ENCODE results near the gene SHLD2.
"Not testable (repeated sequence)": the region's sequence is repeated elsewhere in the genome, so short reads cannot be mapped to it uniquely, and the experiment has no call there.

Gene SHLD2

DNA sequence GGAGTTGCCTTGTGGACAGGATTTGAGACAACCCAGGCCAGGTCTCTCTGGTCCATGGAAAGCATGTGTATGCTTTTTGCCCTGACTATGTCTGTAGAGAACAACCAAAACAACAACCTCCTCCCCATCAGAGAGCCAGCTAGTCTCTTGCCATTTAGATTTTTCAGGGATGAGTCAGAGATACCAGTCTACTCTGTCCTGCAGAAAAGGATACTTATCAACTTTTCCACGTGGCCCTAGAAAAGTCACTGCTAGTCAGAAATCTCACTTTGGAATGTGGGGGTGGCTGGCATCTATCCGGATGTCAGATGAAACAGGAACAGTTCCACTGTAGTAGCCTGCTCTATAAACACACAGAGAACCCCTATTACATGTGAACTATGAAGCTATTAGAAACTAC, 116.8 kb downstream of the SHLD2 start:
- H3K79me2 ChIP-seq (ENCODE audit: control insufficient read depth, insufficient read depth, low read length, poor library complexity); H3K27me3 ChIP-seq (ENCODE audit: insufficient read depth, low read length); H2AK5ac ChIP-seq (ENCODE audit: low read length); H3K9me3 ChIP-seq (ENCODE audit: insufficient read depth, low read depth, low read length); H2AFZ ChIP-seq (ENCODE audit: insufficient read depth, low read length, poor library complexity); H3K23ac ChIP-seq (ENCODE audit: low read length); H4K12ac ChIP-seq (ENCODE audit: low read depth, low read length); H3K4me3 ChIP-seq (ENCODE audit: low read depth, low read length); H3K4me1 ChIP-seq (ENCODE audit: control insufficient read depth in 1 of 2, insufficient read depth in 2 of 2, low read length in 2 of 2); H3K4me2 ChIP-seq (ENCODE audit: low read length); H3K9ac ChIP-seq (ENCODE audit: low read length); H2BK12ac ChIP-seq (ENCODE audit: low read length); H4K8ac ChIP-seq (ENCODE audit: low read depth, low read length); H3K4ac ChIP-seq (ENCODE audit: low read depth, low read length); H3K36me3 ChIP-seq (ENCODE audit: control insufficient read depth in 1 of 2, insufficient read depth in 2 of 2, low read length in 2 of 2); H3K79me1 ChIP-seq (ENCODE audit: low read length); H3K14ac ChIP-seq (ENCODE audit: low read length); H3K18ac ChIP-seq (ENCODE audit: low read length): not testable (repeated sequence)
- Histone ChIP-seq H4K91ac (ENCODE audit: low read depth, low read length) (peak overlapping the region; percentile 83), H2BK120ac (ENCODE audit: insufficient read depth, low read length, poor library complexity) (peak overlapping the region; percentile 66), H2BK5ac (ENCODE audit: low read depth, low read length, poor library complexity) (peak overlapping the region; percentile 82), H3K27ac (ENCODE audit: low read depth, low read length) (peak overlapping the region; percentile 90)
- DNase-seq: peak; percentile 50 to 73
- WGBS (ENCODE audit: extremely low coverage, insufficient coverage, insufficient read length): no CpG with 5 or more reads among the region's 2 CpGs

DNA sequence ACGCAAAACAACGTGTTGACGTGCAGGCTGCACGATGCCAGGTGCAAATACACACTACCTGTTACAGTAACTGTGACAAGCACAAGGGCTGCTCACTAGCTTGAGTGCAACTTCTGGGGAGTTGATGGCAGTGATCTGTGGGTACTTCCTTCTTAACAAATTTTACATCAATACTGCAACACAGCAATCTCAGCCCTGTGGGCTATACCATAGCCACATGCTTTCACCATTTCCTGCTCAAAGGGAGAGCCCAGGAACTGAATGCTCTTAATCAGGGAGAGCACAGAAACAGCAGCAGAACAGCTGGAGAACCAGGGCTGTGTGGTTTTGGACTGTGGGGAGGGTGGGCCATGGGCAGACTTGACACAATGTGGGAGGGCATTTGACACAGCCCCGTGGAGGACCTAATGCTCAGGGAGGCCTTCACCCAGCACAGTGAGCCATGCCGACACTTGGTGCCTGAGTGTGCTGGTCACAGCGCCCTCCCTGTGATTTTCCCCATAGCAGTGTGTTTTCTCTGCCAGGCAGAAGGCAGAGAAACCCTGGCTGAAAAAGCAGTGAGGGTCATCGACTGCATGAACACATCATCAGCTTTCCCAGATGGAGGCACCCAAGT, 118.3 kb downstream of the SHLD2 start:
- H3K23ac ChIP-seq (ENCODE audit: low read length): not testable (repeated sequence)
- WGBS (ENCODE audit: extremely low coverage, insufficient coverage, insufficient read length): no CpG with 5 or more reads among the region's 8 CpGs

DNA sequence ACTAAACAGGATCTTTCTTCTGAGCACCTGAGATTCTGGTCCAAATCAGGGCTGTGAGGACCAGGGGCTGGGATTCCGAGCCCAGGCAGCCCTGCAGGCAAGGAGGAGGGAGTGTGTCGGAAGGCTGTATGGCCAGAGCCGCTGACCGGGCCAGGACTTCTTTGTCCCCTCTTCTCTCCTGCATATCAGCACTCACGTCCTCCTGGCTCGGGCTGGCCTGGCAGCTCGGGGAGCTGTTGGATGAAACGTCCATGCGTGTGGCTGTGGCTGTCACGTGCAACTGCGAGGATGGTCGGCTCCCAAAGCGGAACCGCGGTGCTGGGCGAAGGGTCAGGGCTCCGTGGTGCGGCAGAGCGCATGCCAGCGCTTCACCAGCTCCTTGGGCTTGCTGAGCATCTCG, 118.8 kb downstream of the SHLD2 start:
- not testable (repeated sequence) for H3K79me1 ChIP-seq (ENCODE audit: low read length); H2AFZ ChIP-seq (ENCODE audit: insufficient read depth, low read length, poor library complexity); H2BK5ac ChIP-seq (ENCODE audit: low read depth, low read length, poor library complexity); H3K23ac ChIP-seq (ENCODE audit: low read length); H3K4me1 ChIP-seq (ENCODE audit: control insufficient read depth in 1 of 2, insufficient read depth in 2 of 2, low read length in 2 of 2); H3K4me3 ChIP-seq (ENCODE audit: low read depth, low read length); H3K9me3 ChIP-seq (ENCODE audit: insufficient read depth, low read depth, low read length); H2BK12ac ChIP-seq (ENCODE audit: low read length); DNase-seq; H3K27ac ChIP-seq (ENCODE audit: low read depth, low read length); H2BK120ac ChIP-seq (ENCODE audit: insufficient read depth, low read length, poor library complexity); H4K12ac ChIP-seq (ENCODE audit: low read depth, low read length); H3K9ac ChIP-seq (ENCODE audit: low read length); H3K14ac ChIP-seq (ENCODE audit: low read length); H3K27me3 ChIP-seq (ENCODE audit: insufficient read depth, low read length); H3K4me2 ChIP-seq (ENCODE audit: low read length); H3K36me3 ChIP-seq (ENCODE audit: control insufficient read depth in 1 of 2, insufficient read depth in 2 of 2, low read length in 2 of 2); H3K79me2 ChIP-seq (ENCODE audit: control insufficient read depth, insufficient read depth, low read length, poor library complexity)
- Histone ChIP-seq H3K4ac (ENCODE audit: low read depth, low read length) (peak overlapping the region; percentile 19), H4K91ac (ENCODE audit: low read depth, low read length) (peak overlapping the region; percentile 15), H4K8ac (ENCODE audit: low read depth, low read length) (peak overlapping the region; percentile 17), H3K18ac (ENCODE audit: low read length) (peak overlapping the region; percentile 61), H2AK5ac (ENCODE audit: low read length) (peak overlapping the region; percentile 59)
- no CpG with 5 or more reads among the region's 21 CpGs for WGBS (ENCODE audit: extremely low coverage, insufficient coverage, insufficient read length)

More for the DNA sequence above, 118.3 kb downstream of the SHLD2 start:
- not testable (repeated sequence) for H3K36me3 ChIP-seq (ENCODE audit: control insufficient read depth in 1 of 2, insufficient read depth in 2 of 2, low read length in 2 of 2); H3K79me2 ChIP-seq (ENCODE audit: control insufficient read depth, insufficient read depth, low read length, poor library complexity); H3K4me2 ChIP-seq (ENCODE audit: low read length); H3K4me1 ChIP-seq (ENCODE audit: control insufficient read depth in 1 of 2, insufficient read depth in 2 of 2, low read length in 2 of 2); H3K4me3 ChIP-seq (ENCODE audit: low read depth, low read length); H3K18ac ChIP-seq (ENCODE audit: low read length); H3K9ac ChIP-seq (ENCODE audit: low read length); H3K14ac ChIP-seq (ENCODE audit: low read length); DNase-seq; H2BK5ac ChIP-seq (ENCODE audit: low read depth, low read length, poor library complexity); H3K27me3 ChIP-seq (ENCODE audit: insufficient read depth, low read length); H3K9me3 ChIP-seq (ENCODE audit: insufficient read depth, low read depth, low read length); H2AFZ ChIP-seq (ENCODE audit: insufficient read depth, low read length, poor library complexity); H3K4ac ChIP-seq (ENCODE audit: low read depth, low read length); H3K27ac ChIP-seq (ENCODE audit: low read depth, low read length); H4K8ac ChIP-seq (ENCODE audit: low read depth, low read length); H4K91ac ChIP-seq (ENCODE audit: low read depth, low read length); H2AK5ac ChIP-seq (ENCODE audit: low read length); H4K12ac ChIP-seq (ENCODE audit: low read depth, low read length); H3K79me1 ChIP-seq (ENCODE audit: low read length); H2BK120ac ChIP-seq (ENCODE audit: insufficient read depth, low read length, poor library complexity); H2BK12ac ChIP-seq (ENCODE audit: low read length)

DNA sequence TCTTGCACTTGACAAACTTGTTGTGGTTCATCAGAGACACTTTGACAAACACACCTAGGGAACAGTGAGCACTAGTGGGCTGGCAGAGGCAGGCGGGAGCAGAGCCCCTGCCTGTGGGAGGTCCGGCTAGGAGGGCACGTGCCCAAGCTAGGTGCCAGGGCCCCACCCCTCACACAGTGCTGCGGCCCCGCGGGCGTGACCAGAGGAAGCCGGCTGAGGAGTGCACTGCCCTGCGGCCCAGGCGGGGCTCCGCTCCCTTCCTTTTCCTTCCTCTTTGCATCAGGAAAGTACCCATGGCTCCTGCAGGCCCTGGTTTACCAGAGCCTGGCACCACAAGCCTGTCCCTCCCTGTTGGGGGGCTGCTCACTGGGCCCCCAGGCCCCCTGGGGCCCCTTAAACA, 121.1 kb downstream of the SHLD2 start:
- not testable (repeated sequence) for H3K9me3 ChIP-seq (ENCODE audit: insufficient read depth, low read depth, low read length); H3K4ac ChIP-seq (ENCODE audit: low read depth, low read length); H3K4me3 ChIP-seq (ENCODE audit: low read depth, low read length); H3K79me1 ChIP-seq (ENCODE audit: low read length); H3K79me2 ChIP-seq (ENCODE audit: control insufficient read depth, insufficient read depth, low read length, poor library complexity); H3K14ac ChIP-seq (ENCODE audit: low read length); H3K36me3 ChIP-seq (ENCODE audit: control insufficient read depth in 1 of 2, insufficient read depth in 2 of 2, low read length in 2 of 2); H2BK120ac ChIP-seq (ENCODE audit: insufficient read depth, low read length, poor library complexity); H4K12ac ChIP-seq (ENCODE audit: low read depth, low read length); H3K27me3 ChIP-seq (ENCODE audit: insufficient read depth, low read length); DNase-seq; H3K4me1 ChIP-seq (ENCODE audit: control insufficient read depth in 1 of 2, insufficient read depth in 2 of 2, low read length in 2 of 2); H4K8ac ChIP-seq (ENCODE audit: low read depth, low read length); H2AFZ ChIP-seq (ENCODE audit: insufficient read depth, low read length, poor library complexity); H3K23ac ChIP-seq (ENCODE audit: low read length); H3K27ac ChIP-seq (ENCODE audit: low read depth, low read length); H3K9ac ChIP-seq (ENCODE audit: low read length); H2AK5ac ChIP-seq (ENCODE audit: low read length); H3K18ac ChIP-seq (ENCODE audit: low read length); H2BK12ac ChIP-seq (ENCODE audit: low read length); H4K91ac ChIP-seq (ENCODE audit: low read depth, low read length); H3K4me2 ChIP-seq (ENCODE audit: low read length); H2BK5ac ChIP-seq (ENCODE audit: low read depth, low read length, poor library complexity)
- WGBS (ENCODE audit: extremely low coverage, insufficient coverage, insufficient read length): no CpG with 5 or more reads among the region's 11 CpGs
